Spinal cord (tissue), 10 donors: ENCODE data around the gene ZNF91. TPM values are rescaled to one million over a fixed set of nuclear protein-coding genes. Genes with fewer than 3 reads are reported as not detected.
"Not testable (repeated sequence)": the region's sequence is repeated elsewhere in the genome, so short reads cannot be mapped to it uniquely, and the experiment has no call there.

Experiments used
- DNase-seq, 6 donors: peaks; one replicate each; pipeline versions ENCODE4 v3.0.0 to v3.0.0-alpha.2; 2013 to 2015; ENCODE audit warnings: low spot score in 6 of 6, low read depth in 4 of 6
- H3K27ac ChIP-seq: one replicate; pipeline ENCODE4 v1.5.1; 2013; ENCODE audit warnings: low read depth, low read length, control low read depth
- H3K27me3 ChIP-seq: one replicate; pipeline ENCODE4 v1.6.1; 2013; ENCODE audit warnings: low read length; ENCODE audit not compliant: control insufficient read depth, insufficient read depth
- H3K36me3 ChIP-seq: one replicate; pipeline ENCODE4 v1.6.1; 2013; ENCODE audit warnings: low read length; ENCODE audit not compliant: control insufficient read depth, insufficient read depth
- H3K4me1 ChIP-seq: one replicate; pipeline ENCODE4 v1.6.1; 2013; ENCODE audit warnings: low read length; ENCODE audit not compliant: control insufficient read depth, insufficient read depth
- H3K4me3 ChIP-seq: one replicate; pipeline ENCODE4 v1.5.1; 2013; ENCODE audit warnings: low read depth, low read length, control low read depth
- H3K9me3 ChIP-seq: one replicate; pipeline ENCODE4 v1.6.1; 2013; ENCODE audit warnings: low read length; ENCODE audit not compliant: control insufficient read depth, insufficient read depth
- WGBS: methylation state at CpG from one replicate; pipeline ENCODE4 v1.1.5; 2013; ENCODE audit warnings: missing lambda C conversion rate; ENCODE audit not compliant: insufficient coverage; 5-methylcytosine and 5-hydroxymethylcytosine counted together
- polyA plus RNA-seq, 2 donors: library from polyadenylated mRNA; unstranded; fragments of 120-200 nt; gene quantifications; one replicate each; pipeline ENCODE4 v1.2.1, GENCODE V29; 2013; ENCODE audit not compliant: insufficient read length in 2 of 2
- total RNA-seq, 2 donors: library from RNA; depleted of rRNA in 1 of 2; stranded (reverse); fragments of 120-200 nt in 1 of 2; fragments of >200 nt in 1 of 2; gene quantifications; one replicate each; pipeline versions ENCODE4 v1.2.3 to v1.2.4, GENCODE V29; 2013 to 2014
- donor health status: healthy.

Gene ZNF91
- total and polyA plus RNA-seq, 4 donors = 51.6 to 147 (median 84.3) TPM

DNA sequence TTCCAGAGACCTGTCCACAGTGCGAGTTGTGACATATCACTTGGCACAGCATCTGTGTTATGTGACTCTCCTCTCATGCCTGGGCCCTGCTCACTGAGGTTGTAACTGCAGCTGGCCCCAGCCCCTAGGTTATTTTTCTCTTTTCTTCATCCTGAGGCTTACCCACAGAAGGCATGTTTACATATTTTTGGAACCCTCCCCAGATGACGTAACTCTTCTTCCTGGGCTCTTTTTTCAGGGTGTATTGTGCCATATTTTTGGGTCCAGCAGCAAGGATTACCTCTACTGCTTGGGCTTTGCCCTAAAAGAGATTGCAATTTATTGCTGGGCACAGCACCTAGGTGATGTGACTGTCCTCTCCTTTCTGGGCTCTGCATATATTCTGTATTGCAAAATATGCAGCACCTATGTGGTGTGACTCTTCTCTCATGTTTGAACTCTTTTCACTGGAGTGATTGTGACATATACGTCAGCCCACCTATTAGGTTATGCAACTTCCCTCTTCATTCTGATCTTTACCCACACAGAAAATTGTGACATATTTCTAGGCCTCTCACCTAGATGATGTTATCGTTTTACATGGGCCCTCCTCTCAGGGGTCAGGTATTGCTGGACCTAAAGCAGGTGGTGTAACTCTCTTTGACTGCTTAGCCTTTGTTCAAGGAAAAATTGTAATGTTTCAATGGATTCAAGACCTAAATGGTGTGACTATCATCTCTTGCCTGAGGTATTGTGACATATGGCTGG lies 80.6 kb downstream of the ZNF91 start:
- Histone ChIP-seq H3K9me3 (no peaks in the 10 kb centered on the region), H3K4me1 (no peaks in the 10 kb centered on the region), H3K4me3 (no peak overlapping the region), H3K27ac (no peak overlapping the region), H3K36me3 (no peaks in the 10 kb centered on the region), H3K27me3 (no peaks in the 10 kb centered on the region)
- 93% methylated on average over 3 of the region's 4 CpGs for WGBS
- DNase-seq = no peak

GRCh38 chr19:23313196-23313595 lies 82.1 kb downstream of the ZNF91 start:
- Histone ChIP-seq H3K27me3 (no peaks in the 10 kb centered on the region), H3K4me1 (no peaks in the 10 kb centered on the region), H3K36me3 (no peaks in the 10 kb centered on the region), H3K27ac (no peak overlapping the region), H3K4me3 (no peak overlapping the region), H3K9me3 (no peaks in the 10 kb centered on the region)
- 92% methylated on average over 2 of the region's 2 CpGs for WGBS
- no peak for DNase-seq

DNA sequence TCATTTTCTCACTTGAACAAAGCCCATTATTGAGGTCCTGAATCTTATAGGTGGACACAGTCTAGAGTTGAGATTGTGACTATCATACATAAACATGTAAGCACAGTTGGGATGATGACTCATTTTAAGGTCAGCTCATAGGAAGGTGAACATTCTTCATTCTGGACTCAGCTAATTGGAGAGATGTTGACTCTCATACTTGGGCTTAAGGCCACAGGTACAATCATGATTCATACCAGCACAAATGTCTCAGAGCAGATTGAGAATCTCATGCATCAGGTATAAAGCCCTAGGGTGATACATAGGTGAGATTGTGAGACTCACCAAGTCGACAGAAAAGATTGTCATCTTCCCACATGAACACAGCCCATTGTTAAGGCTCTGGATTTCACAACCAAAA lies 82.8 kb downstream of the ZNF91 start:
- Histone ChIP-seq H3K9me3 (no peaks in the 10 kb centered on the region), H3K27ac (no peak overlapping the region), H3K36me3 (no peaks in the 10 kb centered on the region), H3K4me1 (no peaks in the 10 kb centered on the region), H3K4me3 (no peak overlapping the region), H3K27me3 (no peaks in the 10 kb centered on the region)
- DNase-seq = no peak
- no CpG with 5 or more reads among the region's 1 CpG for WGBS

- DNase-seq = no peak
- Histone ChIP-seq H3K27me3 (no peaks in the 10 kb centered on the region), H3K4me1 (no peaks in the 10 kb centered on the region), H3K9me3 (no peaks in the 10 kb centered on the region), H3K27ac (no peak overlapping the region), H3K36me3 (no peaks in the 10 kb centered on the region), H3K4me3 (no peak overlapping the region)
- 80% methylated on average over 2 of the region's 3 CpGs for WGBS
Measured at GRCh38 chr19:23311551-23311950, 83.7 kb downstream of the ZNF91 start.

DNA sequence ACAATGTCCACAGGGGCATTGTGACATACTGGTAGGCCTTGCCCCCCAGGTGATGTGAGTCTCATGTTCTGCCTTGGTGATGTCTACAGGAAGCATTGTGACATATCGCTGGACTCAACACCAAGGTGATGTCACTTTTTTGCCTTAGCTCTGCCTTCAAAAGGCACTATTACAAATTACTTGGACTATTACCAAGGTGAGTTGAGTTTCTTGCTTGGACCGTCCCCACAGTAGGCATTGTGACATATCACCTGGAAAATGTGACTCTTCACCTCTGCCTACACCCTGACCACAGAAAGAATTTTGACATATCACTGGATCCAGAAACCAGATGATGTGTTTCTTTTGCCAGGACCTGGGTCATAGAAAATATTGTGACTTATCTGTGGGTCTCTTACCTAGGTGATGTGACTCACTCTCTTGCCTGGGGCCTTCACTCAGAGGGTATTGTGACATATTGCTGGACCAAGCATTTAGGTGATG lies 84.5 kb downstream of the ZNF91 start:
- no peaks in the 10 kb centered on the region for H3K4me1 ChIP-seq

DNA sequence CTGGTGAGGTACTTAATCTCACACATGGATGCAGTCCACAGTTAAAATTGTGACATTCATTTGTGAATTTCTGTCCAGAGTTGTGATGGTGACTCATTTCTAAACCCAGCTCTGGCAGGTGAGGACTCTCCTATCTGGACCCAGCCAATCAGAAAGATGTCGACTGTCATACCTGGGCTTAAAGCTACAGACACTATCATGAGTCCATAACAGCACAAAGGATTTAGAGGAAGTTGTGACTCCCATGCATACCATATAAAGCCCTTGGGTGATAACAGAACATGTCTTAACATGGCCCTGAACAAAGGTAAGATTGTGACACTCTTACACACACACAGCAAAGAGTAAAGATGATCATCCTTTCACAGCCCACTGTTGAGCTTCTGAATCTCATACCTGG lies 85.3 kb downstream of the ZNF91 start:
- Histone ChIP-seq H3K9me3 (no peaks in the 10 kb centered on the region), H3K4me3 (no peak overlapping the region), H3K4me1 (no peaks in the 10 kb centered on the region), H3K27ac (no peak overlapping the region), H3K27me3 (no peaks in the 10 kb centered on the region), H3K36me3 (no peaks in the 10 kb centered on the region)
- DNase-seq = no peak
- WGBS = no CpG with 5 or more reads among the region's 1 CpG

More for the DNA sequence above, 84.5 kb downstream of the ZNF91 start:
- no peaks in the 10 kb centered on the region for H3K9me3 ChIP-seq
- H3K36me3 ChIP-seq = no peaks in the 10 kb centered on the region
- H3K4me3 ChIP-seq = no peak overlapping the region
- no peak for DNase-seq
- H3K27me3 ChIP-seq = no peaks in the 10 kb centered on the region
- 100% methylated on average over 1 of the region's 2 CpGs for WGBS
- no peak overlapping the region for H3K27ac ChIP-seq

- Histone ChIP-seq H3K27me3 (no peaks in the 10 kb centered on the region), H3K9me3 (peaks cover 2% of the 10 kb centered on the region), H3K4me3 (no peak overlapping the region), H3K4me1 (no peaks in the 10 kb centered on the region), H3K27ac (no peak overlapping the region), H3K36me3 (no peaks in the 10 kb centered on the region)
- DNase-seq = no peak
- WGBS = 78% methylated on average over 1 of the region's 1 CpG
Measured at GRCh38 chr19:23305555-23305954, 89.7 kb downstream of the ZNF91 start.

DNA sequence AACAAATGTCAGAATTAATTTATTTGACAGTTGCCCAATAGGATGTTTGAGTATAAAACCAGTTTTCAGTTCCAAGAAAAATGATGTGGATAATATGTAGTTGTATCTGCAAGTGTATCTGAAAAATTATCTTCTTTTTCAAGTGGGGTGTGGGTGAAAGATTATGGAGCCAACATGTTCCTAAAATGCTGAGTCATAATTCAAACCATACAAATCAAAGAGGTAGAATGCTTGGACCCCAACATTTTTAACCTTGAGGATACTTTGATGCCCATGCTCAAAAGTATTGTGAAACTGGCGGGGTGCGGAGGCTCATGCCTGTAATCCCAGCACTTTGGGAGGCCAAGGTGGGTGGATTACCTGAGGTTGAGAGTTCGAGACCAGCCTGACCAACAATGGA lies 91.0 kb downstream of the ZNF91 start:
- H3K9me3 ChIP-seq = peaks cover 2% of the 10 kb centered on the region
- H3K27ac ChIP-seq = no peak overlapping the region
- DNase-seq = no peak
- no peaks in the 10 kb centered on the region for H3K27me3 ChIP-seq
- WGBS = 100% methylated on average over 2 of the region's 3 CpGs
- no peaks in the 10 kb centered on the region for H3K4me1 ChIP-seq
- no peaks in the 10 kb centered on the region for H3K36me3 ChIP-seq
- H3K4me3 ChIP-seq = no peak overlapping the region

- no peak for DNase-seq
- H3K27me3 ChIP-seq = no peaks in the 10 kb centered on the region
- no peaks in the 10 kb centered on the region for H3K4me1 ChIP-seq
- no peaks in the 10 kb centered on the region for H3K36me3 ChIP-seq
- H3K9me3 ChIP-seq = no peaks in the 10 kb centered on the region
- no peak overlapping the region for H3K4me3 ChIP-seq
- H3K27ac ChIP-seq = no peak overlapping the region
- 75% methylated on average over 2 of the region's 4 CpGs for WGBS
Measured at GRCh38 chr19:23294141-23294540, 101.1 kb downstream of the ZNF91 start.

GRCh38 chr19:23289966-23290365 lies 105.3 kb downstream of the ZNF91 start:
- H3K27me3 ChIP-seq, H3K4me1 ChIP-seq, H3K4me3 ChIP-seq, H3K36me3 ChIP-seq, H3K27ac ChIP-seq, DNase-seq, H3K9me3 ChIP-seq: not testable (repeated sequence)
- 94% methylated on average over 26 of the region's 26 CpGs for WGBS
